ENCODE data around the gene PIP4K2A. TPM values are rescaled to one million over a fixed set of nuclear protein-coding genes. Genes with fewer than 3 reads are reported as not detected.
A peak's percentile ranks its signal among the peaks of the same experiment; 100 is the strongest.

The PIP4K2A gene
- total RNA-seq, 1 donor from 2014 or later: 105 TPM

GRCh38 chr10:22626784-22627183 lies 87.6 kb downstream of the PIP4K2A start:
- peak overlapping the region; percentile 54 for H3K4me3 Mint-ChIP-seq (ENCODE audit: low read depth)
- no peaks in the 10 kb centered on the region for H3K9me3 Mint-ChIP-seq
- intact Hi-C loops (cut with micrococcal nuclease): no loop called here
- H3K4me1 Mint-ChIP-seq (ENCODE audit: low read depth): peaks cover 84% of the 10 kb centered on the region
- no peak for DNase-seq (ENCODE audit: low spot score)
- no peaks in the 10 kb centered on the region for H3K27me3 Mint-ChIP-seq (ENCODE audit: low read depth)
- peak overlapping the region; percentile 84 for H3K27ac Mint-ChIP-seq
- H3K36me3 Mint-ChIP-seq (ENCODE audit: low read depth): peaks cover 18% of the 10 kb centered on the region

GRCh38 chr10:22625516-22626290 lies 88.7 kb downstream of the PIP4K2A start:
- Mint-ChIP-seq H3K27me3 (ENCODE audit: low read depth) (no peaks in the 10 kb centered on the region), H3K36me3 (ENCODE audit: low read depth) (peaks cover 18% of the 10 kb centered on the region), H3K4me1 (ENCODE audit: low read depth) (peaks cover 81% of the 10 kb centered on the region), H3K9me3 (no peaks in the 10 kb centered on the region), H3K27ac (peak overlapping the region; percentile 55), H3K4me3 (ENCODE audit: low read depth) (no peak overlapping the region)
- intact Hi-C loops (cut with micrococcal nuclease): no loop called here
- no peak for DNase-seq (ENCODE audit: low spot score)

- DNase-seq (ENCODE audit: low spot score): no peak
- intact Hi-C loops (cut with micrococcal nuclease): no loop called here
- no peaks in the 10 kb centered on the region for H3K9me3 Mint-ChIP-seq
- peak overlapping the region; percentile 2 for H3K4me3 Mint-ChIP-seq (ENCODE audit: low read depth)
- peaks cover 20% of the 10 kb centered on the region for H3K36me3 Mint-ChIP-seq (ENCODE audit: low read depth)
- H3K27me3 Mint-ChIP-seq (ENCODE audit: low read depth): no peaks in the 10 kb centered on the region
- peaks cover 81% of the 10 kb centered on the region for H3K4me1 Mint-ChIP-seq (ENCODE audit: low read depth)
- H3K27ac Mint-ChIP-seq: peak overlapping the region; percentile 71
Measured at GRCh38 chr10:22624287-22624738, 90.1 kb downstream of the PIP4K2A start.

- DNase-seq (ENCODE audit: low spot score): no peak
- H3K4me3 Mint-ChIP-seq (ENCODE audit: low read depth): peak overlapping the region; percentile 2
- H3K27ac Mint-ChIP-seq: peak overlapping the region; percentile 77
- no peaks in the 10 kb centered on the region for H3K9me3 Mint-ChIP-seq
- intact Hi-C loops (cut with micrococcal nuclease): no loop called here
- no peaks in the 10 kb centered on the region for H3K27me3 Mint-ChIP-seq (ENCODE audit: low read depth)
- peaks cover 20% of the 10 kb centered on the region for H3K36me3 Mint-ChIP-seq (ENCODE audit: low read depth)
- H3K4me1 Mint-ChIP-seq (ENCODE audit: low read depth): peaks cover 80% of the 10 kb centered on the region
Measured at GRCh38 chr10:22623633-22624253, 90.6 kb downstream of the PIP4K2A start.

- Mint-ChIP-seq H3K4me1 (ENCODE audit: low read depth) (peaks cover 81% of the 10 kb centered on the region), H3K27me3 (ENCODE audit: low read depth) (no peaks in the 10 kb centered on the region), H3K36me3 (ENCODE audit: low read depth) (peaks cover 17% of the 10 kb centered on the region), H3K4me3 (ENCODE audit: low read depth) (no peak overlapping the region), H3K27ac (no peak overlapping the region), H3K9me3 (no peaks in the 10 kb centered on the region)
- no peak for DNase-seq (ENCODE audit: low spot score)
- intact Hi-C loops (cut with micrococcal nuclease): no loop called here
Measured at GRCh38 chr10:22622242-22622806, 92.1 kb downstream of the PIP4K2A start.

- intact Hi-C loops (cut with micrococcal nuclease): no loop called here
- no peak for DNase-seq (ENCODE audit: low spot score)
- H3K4me1 Mint-ChIP-seq (ENCODE audit: low read depth): peaks cover 80% of the 10 kb centered on the region
- no peak overlapping the region for H3K4me3 Mint-ChIP-seq (ENCODE audit: low read depth)
- H3K9me3 Mint-ChIP-seq: no peaks in the 10 kb centered on the region
- peaks cover 17% of the 10 kb centered on the region for H3K36me3 Mint-ChIP-seq (ENCODE audit: low read depth)
- H3K27me3 Mint-ChIP-seq (ENCODE audit: low read depth): no peaks in the 10 kb centered on the region
- peak overlapping the region; percentile 49 for H3K27ac Mint-ChIP-seq
Measured at GRCh38 chr10:22621726-22622125, 92.7 kb downstream of the PIP4K2A start.

DNA sequence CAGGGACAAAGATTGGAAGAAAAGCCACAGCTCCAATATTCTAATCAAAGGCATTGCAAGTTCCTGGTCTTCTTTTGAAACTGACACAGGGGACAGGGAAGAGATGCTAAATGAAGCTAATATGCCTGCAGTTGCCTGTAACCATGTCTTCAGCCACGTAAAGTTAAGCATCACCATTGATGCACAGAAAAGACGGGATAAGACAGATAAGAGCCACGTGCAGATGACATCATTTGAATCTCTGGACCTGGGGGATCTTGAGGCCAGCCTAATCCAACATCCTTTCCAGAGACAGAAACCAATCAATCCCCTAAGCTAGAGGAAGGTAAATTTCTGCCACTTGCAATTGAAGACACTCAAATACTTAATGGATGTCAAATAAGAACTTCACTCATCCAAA lies 93.4 kb downstream of the PIP4K2A start:
- Mint-ChIP-seq H3K9me3 (no peaks in the 10 kb centered on the region), H3K4me3 (ENCODE audit: low read depth) (no peak overlapping the region), H3K36me3 (ENCODE audit: low read depth) (peaks cover 17% of the 10 kb centered on the region), H3K27me3 (ENCODE audit: low read depth) (no peaks in the 10 kb centered on the region), H3K4me1 (ENCODE audit: low read depth) (peaks cover 77% of the 10 kb centered on the region), H3K27ac (no peak overlapping the region)
- no peak for DNase-seq (ENCODE audit: low spot score)
- intact Hi-C loops (cut with micrococcal nuclease): no loop called here

- Mint-ChIP-seq H3K4me3 (ENCODE audit: low read depth) (no peak overlapping the region), H3K27ac (peak overlapping the region; percentile 62), H3K9me3 (no peaks in the 10 kb centered on the region), H3K27me3 (ENCODE audit: low read depth) (no peaks in the 10 kb centered on the region), H3K4me1 (ENCODE audit: low read depth) (peaks cover 77% of the 10 kb centered on the region), H3K36me3 (ENCODE audit: low read depth) (peaks cover 17% of the 10 kb centered on the region)
- intact Hi-C loops (cut with micrococcal nuclease): no loop called here
- no peak for DNase-seq (ENCODE audit: low spot score)
Measured at GRCh38 chr10:22620140-22620857, 94.1 kb downstream of the PIP4K2A start.

GRCh38 chr10:22619101-22619500 lies 95.3 kb downstream of the PIP4K2A start:
- Mint-ChIP-seq H3K4me1 (ENCODE audit: low read depth) (peaks cover 74% of the 10 kb centered on the region), H3K36me3 (ENCODE audit: low read depth) (peaks cover 13% of the 10 kb centered on the region), H3K4me3 (ENCODE audit: low read depth) (no peak overlapping the region), H3K9me3 (no peaks in the 10 kb centered on the region), H3K27me3 (ENCODE audit: low read depth) (no peaks in the 10 kb centered on the region), H3K27ac (no peak overlapping the region)
- intact Hi-C loops (cut with micrococcal nuclease): no loop called here
- DNase-seq (ENCODE audit: low spot score): no peak

GRCh38 chr10:22618078-22618785 lies 96.1 kb downstream of the PIP4K2A start:
- DNase-seq (ENCODE audit: low spot score): no peak
- no peaks in the 10 kb centered on the region for H3K9me3 Mint-ChIP-seq
- peaks cover 74% of the 10 kb centered on the region for H3K4me1 Mint-ChIP-seq (ENCODE audit: low read depth)
- no peak overlapping the region for H3K4me3 Mint-ChIP-seq (ENCODE audit: low read depth)
- peaks cover 16% of the 10 kb centered on the region for H3K36me3 Mint-ChIP-seq (ENCODE audit: low read depth)
- intact Hi-C loops (cut with micrococcal nuclease): loop anchor here (1.0 kb wide), 1 partner anchor 11 kb away; no protein-coding TSS in a partner anchor
- peak overlapping the region; percentile 57 for H3K27ac Mint-ChIP-seq
- no peaks in the 10 kb centered on the region for H3K27me3 Mint-ChIP-seq (ENCODE audit: low read depth)

DNA sequence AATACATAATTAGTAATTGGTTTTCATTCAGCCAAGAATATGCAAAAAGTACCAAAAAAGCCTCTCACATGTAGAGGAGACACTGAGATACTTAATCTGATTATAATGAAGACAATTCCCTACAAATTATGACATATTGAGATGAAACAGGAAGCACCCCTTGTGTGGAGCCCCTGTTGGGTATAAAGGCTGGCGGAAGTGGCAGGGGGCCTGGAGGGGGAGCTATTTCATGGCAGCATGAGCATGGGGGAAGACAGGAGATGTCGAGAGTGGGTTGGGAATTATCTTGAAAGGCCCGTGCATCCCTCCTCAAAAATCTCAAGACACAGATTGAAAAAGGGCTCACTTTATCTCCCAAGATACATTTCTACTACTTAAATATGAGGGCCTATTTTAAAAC lies 96.9 kb downstream of the PIP4K2A start:
- Mint-ChIP-seq H3K9me3 (no peaks in the 10 kb centered on the region), H3K4me1 (ENCODE audit: low read depth) (peaks cover 75% of the 10 kb centered on the region), H3K36me3 (ENCODE audit: low read depth) (peaks cover 23% of the 10 kb centered on the region), H3K27me3 (ENCODE audit: low read depth) (no peaks in the 10 kb centered on the region), H3K4me3 (ENCODE audit: low read depth) (no peak overlapping the region), H3K27ac (no peak overlapping the region)
- intact Hi-C loops (cut with micrococcal nuclease): loop anchor here (2.0 kb wide), 1 partner anchor 19 kb away; no protein-coding TSS in a partner anchor
- no peak for DNase-seq (ENCODE audit: low spot score)

DNA sequence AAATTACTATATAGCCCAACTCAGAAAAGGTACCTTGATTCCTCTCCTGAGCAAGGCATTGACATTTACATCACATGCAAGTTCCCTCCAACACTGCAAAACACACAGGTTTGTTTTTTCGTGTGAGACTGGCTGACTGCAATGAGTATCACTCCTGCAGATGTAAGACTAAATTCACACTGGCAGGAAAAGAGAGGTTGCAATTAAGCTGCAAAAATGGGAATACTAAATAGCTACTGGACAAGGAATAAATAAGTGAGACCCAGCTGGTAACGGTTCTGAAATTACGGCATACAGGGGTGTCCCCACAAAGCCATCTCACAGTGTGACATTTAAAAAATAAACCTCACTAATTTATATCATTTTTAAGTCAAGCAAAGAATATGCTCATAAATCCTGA lies 97.3 kb downstream of the PIP4K2A start:
- no peaks in the 10 kb centered on the region for H3K9me3 Mint-ChIP-seq
- H3K36me3 Mint-ChIP-seq (ENCODE audit: low read depth): peaks cover 28% of the 10 kb centered on the region
- no peak overlapping the region for H3K4me3 Mint-ChIP-seq (ENCODE audit: low read depth)
- H3K4me1 Mint-ChIP-seq (ENCODE audit: low read depth): peaks cover 79% of the 10 kb centered on the region
- no peak for DNase-seq (ENCODE audit: low spot score)
- no peak overlapping the region for H3K27ac Mint-ChIP-seq
- intact Hi-C loops (cut with micrococcal nuclease): loop anchor here (2.0 kb wide), 1 partner anchor 18 kb away; no protein-coding TSS in a partner anchor
- no peaks in the 10 kb centered on the region for H3K27me3 Mint-ChIP-seq (ENCODE audit: low read depth)

All from activated T-helper 2 cell treated with anti-CD3 and anti-CD28 coated beads, Interferon-gamma antibody, Interleukin-2, Interleukin-4, amounts not matched to agents 10 μg/mL and 5 μg/mL and 100 μg/mL, durations not matched to agents 14 hours and 24 hours and 36 hours (primary cell).